Measurements from ENCODE around the gene COL9A1.

COL9A1 gene

GRCh38 chr6:70285201-70285600, 17.7 kb downstream of the COL9A1 start:
- DNase-seq = no peak

- no peak for DNase-seq
Observed at GRCh38 chr6:70282919-70283461, 19.9 kb downstream of the COL9A1 start.

- DNase-seq = no peak
Observed at GRCh38 chr6:70282312-70282918, 20.5 kb downstream of the COL9A1 start.

GRCh38 chr6:70281923-70282311, 21.0 kb downstream of the COL9A1 start:
- DNase-seq = no peak

- no peak for DNase-seq
Observed at GRCh38 chr6:70280400-70280853, 22.5 kb downstream of the COL9A1 start.

- DNase-seq = peak; percentile 88
Observed at GRCh38 chr6:70277470-70277869, 25.4 kb downstream of the COL9A1 start.

GRCh38 chr6:70274338-70274737, 28.5 kb downstream of the COL9A1 start:
- no peak for DNase-seq

GRCh38 chr6:70272071-70272470, 30.8 kb downstream of the COL9A1 start:
- DNase-seq = no peak

GRCh38 chr6:70270287-70271005, 32.4 kb downstream of the COL9A1 start:
- peak; percentile 55 for DNase-seq

GRCh38 chr6:70266142-70266541, 36.7 kb downstream of the COL9A1 start:
- no peak for DNase-seq

GRCh38 chr6:70264306-70264705, 38.6 kb downstream of the COL9A1 start:
- DNase-seq = peak; percentile 43

GRCh38 chr6:70258483-70258882, 44.4 kb downstream of the COL9A1 start:
- no peak for DNase-seq

GRCh38 chr6:70257768-70258273, 45.1 kb downstream of the COL9A1 start:
- DNase-seq = no peak

GRCh38 chr6:70254784-70255183, 48.1 kb downstream of the COL9A1 start:
- DNase-seq = no peak

GRCh38 chr6:70253923-70254322, 49.0 kb downstream of the COL9A1 start:
- DNase-seq = no peak

GRCh38 chr6:70252604-70253003, 50.3 kb downstream of the COL9A1 start:
- DNase-seq = no peak

- no peak for DNase-seq
Observed at GRCh38 chr6:70246118-70246517, 56.8 kb downstream of the COL9A1 start.

GRCh38 chr6:70241991-70242420, 60.9 kb downstream of the COL9A1 start:
- DNase-seq = no peak

- DNase-seq = peak; percentile 23
Observed at GRCh38 chr6:70241031-70241430, 61.9 kb downstream of the COL9A1 start.

GRCh38 chr6:70236343-70236742, 66.5 kb downstream of the COL9A1 start:
- DNase-seq = no peak

GRCh38 chr6:70234561-70235236, 68.2 kb downstream of the COL9A1 start:
- DNase-seq = no peak

- peak; percentile 98 for DNase-seq
Observed at GRCh38 chr6:70231311-70231710, 71.6 kb downstream of the COL9A1 start.

GRCh38 chr6:70225055-70225454, 77.8 kb downstream of the COL9A1 start:
- peak; percentile 80 for DNase-seq

GRCh38 chr6:70222439-70222749, 80.5 kb downstream of the COL9A1 start:
- DNase-seq = no peak

Measured in NCI-H446 treated with DMSO at 0.1 percent for 48 hours (cell line).